Measurements from ENCODE around the gene ITGBL1.

DNA sequence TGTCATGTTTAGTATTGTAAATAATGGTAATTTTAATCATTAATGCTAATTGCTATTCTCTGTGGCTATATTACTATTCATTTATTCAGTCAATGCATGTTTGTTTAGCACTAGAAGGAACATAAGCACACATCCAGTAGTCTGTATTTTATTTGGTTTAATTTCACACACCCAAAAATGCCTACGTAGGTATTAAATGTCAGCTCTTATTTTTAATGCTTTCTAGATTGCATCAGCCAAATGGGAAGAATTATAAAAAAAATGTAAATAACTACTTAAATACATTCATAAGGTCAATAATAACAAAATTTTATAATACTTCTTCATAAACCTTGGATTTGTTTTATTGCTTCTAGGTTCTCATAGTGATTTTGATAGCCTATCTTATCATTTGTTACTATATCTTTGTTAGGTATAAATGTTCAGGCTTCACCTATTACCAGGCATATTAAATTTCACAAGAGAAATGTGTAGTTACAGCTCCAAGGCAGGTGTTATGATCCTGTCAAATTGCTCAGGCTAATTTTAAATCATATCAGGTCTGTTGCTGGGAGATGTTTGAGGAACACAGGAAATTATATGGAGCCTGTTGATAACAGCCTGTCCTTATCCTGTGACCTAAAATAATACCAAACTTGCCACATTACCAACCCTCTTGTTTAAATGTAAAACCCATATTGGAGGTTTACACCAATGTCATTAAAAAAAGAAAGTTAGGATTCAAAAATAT is 34.4 kb downstream of the ITGBL1 start:
- TF ChIP-seq POLR2A (IDR thresholded peaks at IDR 0.05; ENCODE audit: low read length) = no peak
- TF ChIP-seq GATA1 (IDR thresholded peaks at IDR 0.05; ENCODE audit: low read depth, low read length) = no peak

Data from erythroblast (primary cell).